ENCODE measurements around the gene FNBP1L. TPM values are rescaled to one million over a fixed set of nuclear protein-coding genes. Genes with fewer than 3 reads are reported as not detected.
A peak's percentile ranks its signal among the peaks of the same experiment; 100 is the strongest.

The FNBP1L gene
- total RNA-seq, 1 experiment from 2014 or later, result 31.8 TPM

GRCh38 chr1:93598396-93598795, 150.5 kb downstream of the FNBP1L start:
- Mint-ChIP-seq H3K4me3 (ENCODE audit: unreplicated experiment) (no peak overlapping the region), H3K27ac (ENCODE audit: low read depth, unreplicated experiment) (peak overlapping the region; percentile 10), H3K27me3 (ENCODE audit: insufficient read depth, unreplicated experiment) (no peaks in the 10 kb centered on the region), H3K9me3 (ENCODE audit: unreplicated experiment) (no peaks in the 10 kb centered on the region), H3K36me3 (ENCODE audit: insufficient read depth, unreplicated experiment) (peaks cover 28% of the 10 kb centered on the region), H3K4me1 (ENCODE audit: insufficient read depth, unreplicated experiment) (peaks cover 71% of the 10 kb centered on the region)
- no peak for DNase-seq (ENCODE audit: unreplicated experiment)
- CTCF ChIA-PET, result interaction anchor here (0.7 to 2.5 kb wide), 6 partner anchors 9 to 246 kb away, joined by 3 to 7 read pairs (median 5); no protein-coding TSS in a partner anchor
- POLR2A ChIA-PET, result interaction anchor here (0.7 to 8.1 kb wide), 21 partner anchors 8 to 281 kb away, joined by 3 to 41 read pairs (median 4); partner anchors contain the start of genes DNTTIP2 and FNBP1L
- intact Hi-C loops (cut with micrococcal nuclease), result no loop called here
- BruUV-seq (replicated peaks), result no TSS peak
- no peak for TF ChIP-seq CTCF (IDR thresholded peaks at IDR 0.05; ENCODE audit: unreplicated experiment)

DNA sequence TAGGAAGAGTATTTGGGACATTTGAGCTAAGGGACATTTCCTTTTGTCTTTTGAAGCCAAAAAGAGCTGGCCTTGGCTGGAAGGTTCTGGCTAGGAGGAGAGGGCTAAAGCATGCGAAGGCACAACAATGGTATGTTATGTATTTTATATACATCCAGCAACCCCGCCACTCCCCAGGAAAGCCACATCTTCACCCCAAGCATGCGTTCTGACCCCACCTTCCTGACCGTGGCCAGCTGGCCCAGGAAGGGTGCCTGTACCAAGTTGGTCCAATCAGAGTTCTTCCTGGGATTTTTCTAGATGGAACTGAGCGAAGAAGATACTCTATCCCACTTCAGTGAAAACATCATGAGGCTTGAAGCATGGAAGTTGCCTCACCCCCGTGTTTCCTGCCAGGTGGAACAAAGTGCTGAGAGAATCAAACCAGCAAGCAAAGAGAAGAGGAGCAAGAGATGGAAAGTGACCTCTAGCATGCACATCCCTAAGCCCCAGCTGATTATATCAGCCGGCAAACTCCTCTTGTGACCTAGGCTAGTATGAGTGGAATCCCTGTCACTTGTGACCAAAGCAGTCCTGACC, 151.0 kb downstream of the FNBP1L start:
- no peaks in the 10 kb centered on the region for H3K27me3 Mint-ChIP-seq (ENCODE audit: insufficient read depth, unreplicated experiment)
- CTCF ChIA-PET, result interaction anchor here (0.7 to 2.5 kb wide), 5 partner anchors 9 to 245 kb away, joined by 3 to 7 read pairs (median 4); no protein-coding TSS in a partner anchor
- intact Hi-C loops (cut with micrococcal nuclease), result no loop called here
- no peak overlapping the region for H3K4me3 Mint-ChIP-seq (ENCODE audit: unreplicated experiment)
- peak overlapping the region; percentile 10 for H3K27ac Mint-ChIP-seq (ENCODE audit: low read depth, unreplicated experiment)
- TF ChIP-seq CTCF (IDR thresholded peaks at IDR 0.05; ENCODE audit: unreplicated experiment), result no peak
- POLR2A ChIA-PET, result interaction anchor here (0.7 to 8.1 kb wide), 14 partner anchors 8 to 280 kb away, joined by 3 to 41 read pairs (median 4); partner anchors contain the start of genes DNTTIP2 and FNBP1L
- H3K9me3 Mint-ChIP-seq (ENCODE audit: unreplicated experiment), result no peaks in the 10 kb centered on the region
- H3K36me3 Mint-ChIP-seq (ENCODE audit: insufficient read depth, unreplicated experiment), result peaks cover 32% of the 10 kb centered on the region
- peaks cover 66% of the 10 kb centered on the region for H3K4me1 Mint-ChIP-seq (ENCODE audit: insufficient read depth, unreplicated experiment)
- BruUV-seq (replicated peaks), result no TSS peak
- no peak for DNase-seq (ENCODE audit: unreplicated experiment)

DNA sequence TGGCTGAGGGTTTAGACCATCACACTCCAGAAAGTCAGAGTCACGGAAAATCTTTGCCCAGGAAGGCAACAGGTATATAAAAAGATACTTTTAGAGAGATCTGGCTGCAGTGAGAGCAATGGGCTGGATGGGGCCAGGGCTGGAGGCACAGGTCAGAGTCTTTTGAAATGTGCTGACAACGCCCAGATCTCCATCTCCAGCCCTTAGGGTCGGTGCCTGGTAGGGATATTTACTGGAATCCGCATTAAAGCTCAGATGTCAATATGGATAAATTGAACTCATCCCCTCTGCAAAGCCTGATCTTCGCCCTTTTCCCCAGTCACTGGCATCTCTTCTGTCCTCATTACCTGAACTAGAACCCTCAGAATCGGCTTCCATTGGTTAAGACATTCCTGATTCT, 151.6 kb downstream of the FNBP1L start:
- intact Hi-C loops (cut with micrococcal nuclease), result no loop called here
- no peak for TF ChIP-seq CTCF (IDR thresholded peaks at IDR 0.05; ENCODE audit: unreplicated experiment)
- POLR2A ChIA-PET, result interaction anchor here (0.8 to 3.8 kb wide), 8 partner anchors 13 to 280 kb away, joined by 3 to 33 read pairs (median 3); partner anchors contain the start of gene DNTTIP2
- Mint-ChIP-seq H3K9me3 (ENCODE audit: unreplicated experiment) (no peaks in the 10 kb centered on the region), H3K4me3 (ENCODE audit: unreplicated experiment) (no peak overlapping the region), H3K27ac (ENCODE audit: low read depth, unreplicated experiment) (peak overlapping the region; percentile 52), H3K36me3 (ENCODE audit: insufficient read depth, unreplicated experiment) (peaks cover 34% of the 10 kb centered on the region), H3K27me3 (ENCODE audit: insufficient read depth, unreplicated experiment) (no peaks in the 10 kb centered on the region), H3K4me1 (ENCODE audit: insufficient read depth, unreplicated experiment) (peaks cover 64% of the 10 kb centered on the region)
- no TSS peak for BruUV-seq (replicated peaks)
- no peak for DNase-seq (ENCODE audit: unreplicated experiment)
- CTCF ChIA-PET, result interaction anchor here (0.7 to 2.5 kb wide), 4 partner anchors 8 to 221 kb away, joined by 3 to 7 read pairs (median 6); no protein-coding TSS in a partner anchor

GRCh38 chr1:93600663-93601062, 152.7 kb downstream of the FNBP1L start:
- TF ChIP-seq CTCF (IDR thresholded peaks at IDR 0.05; ENCODE audit: unreplicated experiment), result no peak
- H3K27ac Mint-ChIP-seq (ENCODE audit: low read depth, unreplicated experiment), result peak overlapping the region; percentile 52
- H3K27me3 Mint-ChIP-seq (ENCODE audit: insufficient read depth, unreplicated experiment), result no peaks in the 10 kb centered on the region
- no peaks in the 10 kb centered on the region for H3K9me3 Mint-ChIP-seq (ENCODE audit: unreplicated experiment)
- ChIA-PET CTCF (interaction anchor here (0.7 to 1.3 kb wide), 2 partner anchors 18 to 213 kb away, joined by 3 to 4 read pairs; no protein-coding TSS in a partner anchor), POLR2A (interaction anchor here (0.6 to 1.4 kb wide), 6 partner anchors 11 to 154 kb away, joined by 3 to 6 read pairs (median 3); no protein-coding TSS in a partner anchor)
- H3K36me3 Mint-ChIP-seq (ENCODE audit: insufficient read depth, unreplicated experiment), result peaks cover 40% of the 10 kb centered on the region
- H3K4me3 Mint-ChIP-seq (ENCODE audit: unreplicated experiment), result no peak overlapping the region
- no peak for DNase-seq (ENCODE audit: unreplicated experiment)
- BruUV-seq (replicated peaks), result no TSS peak
- peaks cover 64% of the 10 kb centered on the region for H3K4me1 Mint-ChIP-seq (ENCODE audit: insufficient read depth, unreplicated experiment)
- intact Hi-C loops (cut with micrococcal nuclease), result no loop called here

Measured in MCF 10A (cell line).